Suppressor macrophage treated with lipopolysaccharide for 1 hour (primary cell): ENCODE data around the gene PIM3.
A peak's percentile ranks its signal among the peaks of the same experiment; 100 is the strongest.

Experiments used
- DNase-seq, 3 donors: peaks; one replicate each; pipeline ENCODE4 v3.0.0-alpha.2; 2020 to 2022

The PIM3 gene

DNA sequence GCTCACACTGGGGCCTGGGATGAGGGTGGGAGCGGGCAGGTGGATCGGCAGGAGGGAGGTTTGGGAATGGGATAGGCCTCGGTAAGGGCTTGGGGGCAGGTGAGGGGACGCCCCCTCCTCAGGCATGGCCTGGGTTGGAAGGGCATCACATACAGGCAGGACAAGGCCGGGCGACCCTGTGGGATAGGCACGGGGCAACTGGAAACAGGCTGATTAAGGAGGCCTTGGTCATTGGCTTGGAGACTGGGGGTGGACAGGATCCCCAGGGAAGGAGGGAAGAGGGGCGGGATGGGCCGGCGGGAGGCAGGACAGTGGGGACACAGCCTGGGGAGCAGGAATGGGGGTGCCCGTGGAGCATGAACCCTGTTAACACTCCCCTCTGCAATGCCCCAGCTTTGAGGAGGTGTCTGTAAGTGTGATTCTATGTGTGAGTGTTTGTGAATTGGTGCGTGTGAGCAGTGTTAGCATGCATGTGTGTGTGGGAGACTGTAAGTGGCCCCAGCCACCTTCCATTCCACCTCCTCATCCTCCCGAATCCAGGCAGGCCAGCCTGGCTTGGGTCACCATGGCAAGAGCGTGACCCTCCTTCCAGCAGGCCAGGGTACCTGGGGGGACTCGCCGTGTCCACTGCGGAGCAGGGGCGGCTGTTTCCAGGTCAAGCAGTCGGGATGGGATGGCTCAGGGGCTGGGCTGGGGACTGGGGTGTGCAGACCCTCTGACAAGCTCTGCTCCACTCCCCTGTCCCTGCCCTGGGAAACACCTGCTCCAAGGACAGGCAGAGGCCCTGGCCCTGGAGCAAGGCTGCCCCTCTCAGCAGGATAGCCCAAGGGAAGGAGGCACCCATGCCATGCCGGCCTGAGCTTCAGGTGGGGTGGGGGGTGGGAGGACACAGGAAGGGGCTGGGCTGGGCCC lies 3.4 kb upstream of the PIM3 start:
- no peak for DNase-seq

DNA sequence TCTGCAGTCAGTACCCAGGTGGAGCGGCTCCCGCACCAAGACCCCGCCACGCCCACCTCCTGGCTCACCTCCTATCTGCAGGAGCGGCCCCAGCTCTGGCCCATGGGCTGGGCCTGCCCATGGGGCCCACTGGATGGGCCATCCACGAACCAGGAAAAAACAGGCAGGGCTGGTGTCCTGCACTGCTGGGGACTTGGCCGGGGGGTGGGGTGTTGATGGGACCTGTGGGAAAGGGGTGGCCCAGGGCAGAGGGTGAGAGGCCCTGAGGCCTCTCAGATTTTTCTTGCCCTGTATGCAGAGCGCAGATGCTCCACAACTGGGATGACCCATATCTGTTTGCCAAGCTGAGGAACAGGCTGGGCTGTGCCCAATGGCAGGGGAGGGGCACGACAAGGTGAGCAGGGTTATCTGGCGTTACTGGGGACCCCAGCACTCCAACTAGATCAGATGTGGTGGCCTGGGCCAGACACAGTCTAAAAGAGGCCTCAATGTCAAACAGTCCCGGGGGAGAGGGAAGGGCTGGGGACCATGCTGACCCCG lies 2.7 kb upstream of the PIM3 start:
- no peak for DNase-seq

DNA sequence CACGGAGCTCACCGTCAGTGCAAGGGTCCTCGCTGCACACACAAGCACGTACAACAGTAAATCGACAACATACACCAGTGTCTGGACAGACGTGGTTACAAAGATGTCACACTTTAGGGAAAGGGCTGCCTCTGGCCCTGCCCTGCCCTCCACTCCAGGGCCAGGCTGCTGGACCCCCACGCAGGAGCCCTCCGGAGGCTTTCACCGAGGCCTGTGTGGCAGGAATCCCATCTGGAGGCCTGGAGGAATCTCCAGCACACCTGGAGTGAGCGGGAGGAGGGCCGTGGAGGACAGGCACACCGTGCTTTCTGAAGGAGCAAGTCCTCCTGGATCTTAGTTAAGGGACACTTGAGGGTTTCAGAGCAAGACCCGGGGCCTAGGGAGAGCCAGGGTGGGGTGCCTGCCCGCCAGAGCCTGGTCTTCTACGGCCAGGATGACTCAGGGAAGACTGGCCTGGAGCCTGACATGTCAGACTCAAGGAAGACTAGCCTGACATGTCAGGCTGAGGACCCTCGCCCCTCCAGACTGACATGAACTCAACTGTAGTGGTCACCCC lies 2.1 kb upstream of the PIM3 start:
- DNase-seq: no peak

DNA sequence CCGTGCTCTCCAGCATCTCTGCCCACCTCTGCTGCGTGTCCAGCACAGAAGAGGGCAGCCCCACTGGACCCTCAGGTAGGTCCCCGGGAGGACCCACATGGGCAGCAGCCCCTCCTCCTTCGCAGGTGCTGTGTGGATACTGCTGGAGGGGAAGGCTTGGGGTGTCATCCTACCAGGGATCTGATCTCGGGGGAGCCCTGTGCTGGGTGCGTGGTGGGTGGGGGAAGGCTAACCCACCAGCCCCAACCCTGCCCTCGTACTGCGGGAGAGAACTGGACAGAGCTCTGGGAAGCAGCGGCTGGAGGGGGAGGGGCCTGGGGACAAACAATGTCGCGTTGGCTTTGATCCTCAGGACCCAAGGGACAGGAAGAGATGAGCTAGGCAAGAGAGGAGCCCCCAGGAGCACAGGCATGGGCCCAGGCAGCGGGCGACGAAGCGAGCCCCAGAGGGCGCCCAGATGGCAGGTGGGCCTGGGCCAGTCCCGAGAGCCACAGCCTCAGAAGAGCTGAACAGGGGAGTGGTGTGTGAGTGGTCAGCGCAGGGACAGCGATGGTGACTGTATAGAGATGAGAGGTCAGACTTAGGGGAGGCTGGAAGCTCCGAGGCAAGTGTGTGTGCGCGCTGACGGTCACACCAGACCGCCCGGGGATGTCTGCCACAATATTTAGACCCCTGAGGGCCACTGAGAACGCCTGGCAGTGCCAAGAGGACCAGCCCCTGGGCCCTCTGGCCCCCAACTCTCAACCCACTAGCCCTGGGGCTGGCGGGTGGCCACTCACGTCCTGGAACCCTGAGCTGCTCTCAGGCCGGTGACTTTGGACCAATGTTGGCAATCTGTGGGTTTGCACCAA lies 1.4 kb upstream of the PIM3 start:
- no peak for DNase-seq

DNA sequence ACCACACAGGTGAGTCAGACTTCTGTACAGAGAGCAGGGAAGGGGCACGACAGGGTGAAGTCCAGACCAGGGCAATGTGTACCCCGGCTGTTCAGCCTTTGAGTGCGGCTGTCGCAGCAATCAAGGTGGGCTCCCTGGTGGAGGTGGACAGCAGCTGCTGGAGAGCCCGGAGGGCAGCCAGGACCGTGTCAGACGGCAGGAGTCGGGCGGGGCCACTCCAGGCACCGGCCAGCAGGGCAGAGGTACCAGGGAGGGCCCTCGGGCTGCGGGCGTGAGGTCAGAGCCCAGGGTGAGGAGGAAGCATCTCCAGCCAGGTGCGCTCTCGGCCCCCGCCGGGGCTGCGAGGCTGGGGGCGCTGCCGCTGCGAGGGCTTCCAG lies 802 bp upstream of the PIM3 start:
- DNase-seq: no peak

DNA sequence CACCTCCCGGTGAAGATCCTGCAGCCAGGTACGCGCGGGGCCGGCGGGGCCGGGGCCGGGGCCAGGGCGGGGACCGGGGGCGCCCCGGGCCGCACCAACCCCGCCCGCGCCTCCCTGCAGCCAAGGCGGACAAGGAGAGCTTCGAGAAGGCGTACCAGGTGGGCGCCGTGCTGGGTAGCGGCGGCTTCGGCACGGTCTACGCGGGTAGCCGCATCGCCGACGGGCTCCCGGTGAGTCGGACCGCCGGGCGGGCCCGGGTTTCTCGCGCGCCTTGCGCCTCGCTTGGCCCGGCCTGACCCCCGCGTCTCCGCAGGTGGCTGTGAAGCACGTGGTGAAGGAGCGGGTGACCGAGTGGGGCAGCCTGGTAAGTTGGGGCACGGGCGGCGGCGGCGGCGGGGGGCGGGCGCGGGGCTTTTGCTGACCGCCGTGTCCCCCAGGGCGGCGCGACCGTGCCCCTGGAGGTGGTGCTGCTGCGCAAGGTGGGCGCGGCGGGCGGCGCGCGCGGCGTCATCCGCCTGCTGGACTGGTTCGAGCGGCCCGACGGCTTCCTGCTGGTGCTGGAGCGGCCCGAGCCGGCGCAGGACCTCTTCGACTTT lies 531 bp downstream of the PIM3 start:
- DNase-seq: peak; percentile 44 to 70 (median 59)

DNA sequence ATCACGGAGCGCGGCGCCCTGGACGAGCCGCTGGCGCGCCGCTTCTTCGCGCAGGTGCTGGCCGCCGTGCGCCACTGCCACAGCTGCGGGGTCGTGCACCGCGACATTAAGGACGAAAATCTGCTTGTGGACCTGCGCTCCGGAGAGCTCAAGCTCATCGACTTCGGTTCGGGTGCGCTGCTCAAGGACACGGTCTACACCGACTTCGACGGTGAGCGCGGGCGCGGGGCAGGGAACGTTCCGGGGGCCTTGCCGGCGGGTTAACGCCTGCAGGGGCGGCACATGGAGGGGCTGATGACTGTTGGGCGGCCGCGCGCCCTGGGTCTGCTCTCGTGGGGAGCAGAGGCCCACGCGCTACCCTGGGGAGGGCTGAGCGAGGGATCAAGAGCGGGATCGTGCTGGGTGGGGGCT lies 1.0 kb downstream of the PIM3 start:
- DNase-seq: peak in 1 of 3 donors; percentile 37

DNA sequence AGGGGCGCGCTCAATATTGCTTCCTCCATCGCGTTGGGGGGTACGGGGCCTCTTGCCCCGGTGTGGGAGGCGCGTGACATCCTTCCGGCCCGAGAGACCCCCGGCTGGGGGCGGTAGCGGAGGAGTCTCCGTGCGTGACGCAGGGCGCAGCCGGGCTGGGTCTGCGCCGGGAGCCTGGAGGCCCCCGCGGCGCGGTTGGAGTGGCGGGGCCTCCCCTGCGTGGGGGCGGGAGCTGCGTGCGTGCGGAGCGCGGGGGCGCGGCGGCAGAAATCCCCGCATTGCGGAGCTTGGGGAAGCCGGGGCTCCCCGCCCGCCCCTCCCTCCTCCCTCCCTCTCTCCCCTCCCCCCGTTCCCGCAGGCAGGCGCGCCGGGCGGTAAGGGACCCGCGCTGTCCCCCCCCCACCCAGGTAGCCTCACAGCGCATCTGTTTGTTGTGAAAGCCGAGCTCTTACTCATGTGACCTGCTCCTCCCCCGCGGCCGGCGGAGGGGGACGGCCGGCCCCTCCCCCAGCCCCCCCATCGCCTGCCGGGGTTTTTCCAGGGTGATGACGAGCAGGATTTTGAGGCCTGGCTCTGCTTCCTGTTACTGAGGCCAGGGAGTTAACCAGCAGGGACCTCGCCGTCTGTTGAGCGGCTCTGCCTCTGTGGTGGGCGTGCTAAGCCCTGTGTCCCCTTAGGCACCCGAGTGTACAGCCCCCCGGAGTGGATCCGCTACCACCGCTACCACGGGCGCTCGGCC lies 1.6 kb downstream of the PIM3 start:
- DNase-seq: peak; percentile 95 to 98 (median 96)

DNA sequence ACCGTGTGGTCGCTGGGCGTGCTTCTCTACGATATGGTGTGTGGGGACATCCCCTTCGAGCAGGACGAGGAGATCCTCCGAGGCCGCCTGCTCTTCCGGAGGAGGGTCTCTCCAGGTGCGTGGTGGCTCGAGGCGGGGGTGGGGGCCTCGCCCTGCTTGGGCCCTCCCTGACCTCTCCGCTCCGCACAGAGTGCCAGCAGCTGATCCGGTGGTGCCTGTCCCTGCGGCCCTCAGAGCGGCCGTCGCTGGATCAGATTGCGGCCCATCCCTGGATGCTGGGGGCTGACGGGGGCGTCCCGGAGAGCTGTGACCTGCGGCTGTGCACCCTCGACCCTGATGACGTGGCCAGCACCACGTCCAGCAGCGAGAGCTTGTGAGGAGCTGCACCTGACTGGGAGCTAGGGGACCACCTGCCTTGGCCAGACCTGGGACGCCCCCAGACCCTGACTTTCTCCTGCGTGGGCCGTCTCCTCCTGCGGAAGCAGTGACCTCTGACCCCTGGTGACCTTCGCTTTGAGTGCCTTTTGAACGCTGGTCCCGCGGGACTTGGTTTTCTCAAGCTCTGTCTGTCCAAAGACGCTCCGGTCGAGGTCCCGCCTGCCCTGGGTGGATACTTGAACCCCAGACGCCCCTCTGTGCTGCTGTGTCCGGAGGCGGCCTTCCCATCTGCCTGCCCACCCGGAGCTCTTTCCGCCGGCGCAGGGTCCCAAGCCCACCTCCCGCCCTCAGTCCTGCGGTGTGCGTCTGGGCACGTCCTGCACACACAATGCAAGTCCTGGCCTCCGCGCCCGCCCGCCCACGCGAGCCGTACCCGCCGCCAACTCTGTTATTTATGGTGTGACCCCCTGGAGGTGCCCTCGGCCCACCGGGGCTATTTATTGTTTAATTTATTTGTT lies 2.4 kb downstream of the PIM3 start:
- DNase-seq: no peak

DNA sequence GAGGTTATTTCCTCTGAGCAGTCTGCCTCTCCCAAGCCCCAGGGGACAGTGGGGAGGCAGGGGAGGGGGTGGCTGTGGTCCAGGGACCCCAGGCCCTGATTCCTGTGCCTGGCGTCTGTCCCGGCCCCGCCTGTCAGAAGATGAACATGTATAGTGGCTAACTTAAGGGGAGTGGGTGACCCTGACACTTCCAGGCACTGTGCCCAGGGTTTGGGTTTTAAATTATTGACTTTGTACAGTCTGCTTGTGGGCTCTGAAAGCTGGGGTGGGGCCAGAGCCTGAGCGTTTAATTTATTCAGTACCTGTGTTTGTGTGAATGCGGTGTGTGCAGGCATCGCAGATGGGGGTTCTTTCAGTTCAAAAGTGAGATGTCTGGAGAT lies 3.1 kb downstream of the PIM3 start:
- DNase-seq: no peak

DNA sequence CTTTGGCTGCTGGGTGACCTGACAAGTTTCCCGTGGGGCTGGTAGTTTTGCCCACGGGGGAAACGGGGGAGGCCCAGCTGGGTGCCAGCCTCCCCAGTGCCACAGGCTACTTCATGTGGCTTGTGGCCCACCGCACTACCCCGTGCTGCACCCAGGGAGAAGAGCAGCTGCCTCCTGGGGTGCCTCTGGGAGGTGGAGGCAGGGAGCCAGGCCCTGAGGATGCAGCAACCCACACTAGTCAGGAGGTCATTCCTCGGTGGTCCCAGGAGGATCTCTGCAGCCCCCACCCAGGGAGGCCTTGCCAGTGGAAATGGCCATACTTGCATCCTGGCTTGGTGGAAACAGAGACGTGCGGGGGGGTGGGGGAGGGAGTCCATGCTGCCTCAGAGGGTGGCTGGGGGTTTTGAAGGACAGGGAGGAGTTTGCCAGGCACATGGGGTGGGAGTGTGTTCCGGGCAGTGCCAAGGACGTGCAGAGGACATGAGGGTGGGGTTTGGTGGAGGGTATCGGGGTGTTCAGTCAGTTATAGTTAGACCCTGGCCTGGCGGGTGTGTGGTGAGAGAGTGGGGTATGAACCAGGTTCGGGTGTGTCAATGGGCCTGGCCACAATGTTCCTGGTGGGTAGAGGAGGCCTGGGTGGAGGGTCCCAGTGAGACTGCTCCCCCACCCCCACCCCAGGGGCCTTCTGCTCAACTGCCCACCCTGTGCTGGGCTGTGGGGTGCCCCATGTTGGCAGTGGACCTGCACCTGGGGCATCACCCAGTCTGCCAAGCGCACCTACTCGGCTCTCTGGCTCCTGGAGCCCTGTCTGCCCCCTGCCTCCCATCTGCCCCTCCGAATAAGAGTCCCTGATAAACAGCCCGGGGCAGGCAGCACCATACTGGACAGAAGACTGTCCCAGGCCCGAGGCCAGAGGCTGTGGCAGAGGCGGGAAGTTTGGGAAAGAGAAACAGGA lies 3.8 kb downstream of the PIM3 start:
- DNase-seq: no peak

DNA sequence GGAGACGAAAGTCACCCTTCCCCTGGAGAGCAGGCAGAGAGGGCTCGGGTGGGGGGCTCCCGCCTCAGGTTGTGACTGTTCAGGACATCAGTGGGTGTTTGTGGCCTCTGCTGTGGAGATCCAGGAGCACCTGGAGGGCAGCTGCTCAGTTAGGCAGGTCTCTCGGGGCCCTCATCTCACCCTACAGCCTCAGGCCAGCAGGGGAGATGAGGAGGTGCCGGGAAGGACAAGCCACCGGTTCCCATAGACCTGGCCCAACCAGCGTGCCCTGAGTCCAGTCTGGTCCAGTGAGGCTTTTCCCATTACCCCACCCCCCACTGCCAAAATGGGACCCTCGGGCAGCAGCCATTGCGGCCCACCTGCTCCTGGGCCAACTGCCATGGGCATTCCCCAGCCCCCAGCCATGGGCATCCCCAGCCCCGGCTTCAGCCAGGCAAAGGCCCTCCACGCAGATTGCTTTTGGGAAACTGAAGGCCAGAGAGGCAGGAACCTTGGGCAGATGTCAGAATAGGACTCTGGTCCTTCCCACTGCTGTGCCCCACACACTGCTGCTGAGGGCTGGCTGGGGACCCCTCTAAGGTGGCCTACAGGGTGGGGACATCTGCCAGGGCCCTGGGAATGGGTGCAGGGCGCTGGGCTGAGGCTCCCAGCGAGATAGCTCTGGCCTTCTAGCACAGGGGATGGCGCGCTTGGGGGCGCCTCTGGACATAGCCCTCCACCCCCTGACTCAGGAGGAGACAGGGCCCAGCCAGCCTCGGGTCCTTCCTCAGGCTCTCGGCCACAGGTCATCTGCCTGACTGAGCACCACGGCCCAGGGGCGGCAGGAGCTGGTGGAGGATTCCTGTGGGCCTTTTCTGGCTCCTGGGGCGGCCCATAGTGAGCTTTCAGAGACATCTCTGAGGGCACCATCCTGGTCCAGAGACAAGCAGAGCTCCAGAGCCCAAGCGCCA lies 4.8 kb downstream of the PIM3 start:
- no peak for DNase-seq

DNA sequence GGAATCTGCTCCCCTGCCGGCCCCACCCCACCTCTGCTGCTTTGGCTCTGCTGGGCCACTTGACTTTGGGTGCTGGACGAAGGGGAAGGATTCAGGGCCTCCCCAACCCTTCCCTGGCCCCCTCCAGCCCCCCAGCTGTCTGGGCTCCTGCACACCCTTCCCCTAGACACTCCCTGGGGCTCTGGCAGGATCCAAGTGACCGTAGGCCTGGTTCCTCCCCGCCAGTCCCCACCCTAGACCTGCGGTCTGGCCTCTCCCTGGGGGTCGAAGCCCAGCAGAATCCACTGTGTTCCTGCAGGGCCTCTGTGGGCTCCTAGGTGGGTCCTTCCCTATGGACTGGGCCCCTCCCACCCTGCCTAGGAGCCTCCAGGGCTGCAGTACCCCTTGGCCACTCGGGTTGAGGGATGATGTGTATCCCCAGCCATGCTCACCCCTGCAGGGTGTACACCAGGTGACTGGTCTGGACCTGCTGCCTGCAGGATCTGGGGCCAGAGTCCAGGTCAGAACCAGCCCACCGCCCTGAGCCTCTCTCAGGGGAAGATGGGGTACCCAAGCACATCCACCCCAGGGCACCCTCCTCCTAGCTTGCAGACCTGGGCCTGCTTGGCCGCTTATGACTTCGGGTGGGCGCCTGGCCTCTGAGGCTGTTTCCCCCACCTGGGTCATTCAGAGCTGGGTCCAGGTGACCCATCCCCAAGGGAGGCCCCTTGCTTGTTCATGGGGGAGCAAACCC lies 5.6 kb downstream of the PIM3 start:
- peak in 1 of 3 donors; percentile 34 for DNase-seq

DNA sequence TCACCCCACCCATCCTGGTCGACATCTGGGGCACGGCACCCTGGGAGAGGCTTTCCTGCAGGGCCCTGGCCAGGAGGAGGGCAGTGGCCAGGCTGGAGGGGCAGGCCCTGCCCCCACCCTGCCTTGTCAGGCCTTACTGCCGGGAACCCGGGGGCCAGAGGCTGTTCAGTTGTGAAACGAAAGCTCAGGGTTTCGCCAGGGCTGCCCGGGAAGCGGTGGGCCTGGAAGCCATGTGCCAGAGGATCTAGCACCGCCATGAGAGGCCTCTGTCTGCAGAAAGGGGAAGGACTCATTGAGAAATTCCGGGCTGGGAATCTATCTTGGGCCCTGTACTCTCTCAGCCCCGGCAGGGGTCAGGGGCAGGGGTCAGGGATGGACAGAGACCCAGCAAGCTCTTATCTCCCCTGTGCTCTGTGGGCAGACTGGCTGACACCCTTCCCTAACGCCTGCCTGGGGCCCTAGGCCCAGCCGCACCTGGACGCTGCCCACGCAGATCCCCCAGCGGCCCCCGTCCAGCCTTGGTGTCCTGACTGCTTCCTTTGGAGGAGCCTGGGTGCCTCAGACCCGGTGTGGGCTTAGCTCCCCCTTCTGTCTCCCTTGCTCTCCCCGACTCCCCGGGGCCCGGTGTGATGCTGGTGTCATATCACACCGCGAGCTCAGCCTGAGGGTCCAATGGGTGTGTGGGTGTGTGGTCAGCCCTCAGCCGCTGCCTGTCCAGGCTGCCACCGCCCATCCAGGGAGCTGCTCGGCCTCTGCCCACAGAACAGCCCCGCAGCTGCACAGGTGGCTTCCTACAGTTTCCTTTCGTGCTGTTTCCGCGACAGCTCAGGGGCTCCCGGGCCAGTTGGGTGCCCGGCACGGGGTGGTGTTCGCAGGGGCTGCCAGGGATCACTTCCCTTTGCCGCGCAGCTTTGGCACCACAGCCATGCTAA lies 6.5 kb downstream of the PIM3 start:
- DNase-seq: peak; percentile 88 to 95 (median 92)

DNA sequence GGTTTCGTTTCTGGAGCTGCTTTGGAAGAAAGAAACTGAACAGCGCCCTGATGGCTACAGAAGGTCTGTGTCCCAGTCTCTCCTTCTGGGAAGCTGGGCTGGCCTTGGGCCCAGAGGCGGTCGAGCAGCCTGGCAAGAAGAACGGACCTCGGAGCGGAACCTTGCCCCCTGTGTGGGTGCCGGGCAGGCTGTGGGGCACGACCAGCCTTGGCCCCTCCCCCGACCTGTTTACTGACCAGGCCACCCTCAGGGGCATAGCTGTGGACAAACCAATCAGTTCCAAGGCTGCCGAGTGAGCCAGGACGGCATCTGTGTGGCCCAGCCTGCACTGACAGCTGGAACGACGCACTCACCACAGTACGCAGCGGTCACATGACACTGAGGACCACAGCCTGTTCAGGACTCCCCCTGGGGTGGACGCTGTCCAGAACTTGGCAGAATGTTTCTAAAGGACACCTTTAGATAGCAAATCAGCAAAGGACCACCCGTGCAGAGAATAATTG lies 7.2 kb downstream of the PIM3 start:
- no peak for DNase-seq

DNA sequence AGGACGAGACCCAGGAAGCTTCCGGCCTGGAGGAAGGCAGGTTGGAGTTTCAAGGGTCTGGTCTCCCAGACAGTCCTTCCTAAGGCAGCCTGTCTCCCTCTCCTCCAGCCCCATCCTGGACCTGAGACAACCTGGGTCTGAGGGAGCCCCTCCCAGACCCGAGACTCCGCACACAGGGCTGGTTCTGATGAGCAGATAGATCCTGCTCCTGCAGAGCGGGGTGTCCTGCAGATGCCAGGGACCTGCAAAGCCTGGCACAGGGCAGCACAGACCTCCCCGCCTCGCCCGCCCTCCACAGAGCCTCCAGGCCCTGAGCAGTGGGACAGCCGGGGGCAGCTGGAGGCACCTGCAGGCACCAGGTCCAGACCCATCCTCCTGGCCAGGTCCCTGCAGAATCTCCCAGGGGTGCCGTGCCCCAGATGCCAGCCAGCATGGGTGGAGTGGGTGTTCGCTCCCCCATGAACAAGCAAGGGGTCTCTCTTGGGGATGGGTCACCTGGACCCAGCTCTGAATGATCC lies 7.8 kb downstream of the PIM3 start:
- DNase-seq: no peak
